MM.1S (cell line): Measurements from ENCODE around the gene GAREM2.

Experiments used
- DNase-seq: peaks from one replicate; pipeline ENCODE4 v3.0.0-alpha.2; 2015
- H2AFZ ChIP-seq: fragments of 300-600 bp; sonication (generic); 2 replicates; pipeline ENCODE4 v1.6.0; 2016; ENCODE audit warnings: antibody characterized with exemption, low read length
- H3F3A ChIP-seq: fragments of 300-600 bp; sonication (generic); 2 replicates; pipeline ENCODE4 v1.6.1; 2016; ENCODE audit warnings: mild to moderate bottlenecking, antibody characterized with exemption, low read length, moderate library complexity, mixed read lengths; ENCODE audit not compliant: insufficient read depth
- H3K27ac ChIP-seq: fragments of 300-600 bp; sonication (generic); 2 replicates; pipeline ENCODE4 v1.5.1; 2016; ENCODE audit warnings: mild to moderate bottlenecking, low read length
- H3K27me3 ChIP-seq: fragments of 300-600 bp; sonication (generic); replicated peaks from 2 replicates; pipeline ENCODE4 v1.6.0; 2016; ENCODE audit warnings: low read length; ENCODE audit not compliant: insufficient read depth
- H3K36me3 ChIP-seq: fragments of 300-600 bp; sonication (generic); replicated peaks from 2 replicates; pipeline ENCODE4 v1.6.1; 2016; ENCODE audit warnings: mild to moderate bottlenecking, low read length, mixed read lengths; ENCODE audit not compliant: insufficient read depth
- H3K4me1 ChIP-seq: fragments of 300-600 bp; sonication (generic); 2 replicates; pipeline ENCODE4 v1.6.1; 2016; ENCODE audit warnings: low read length, mixed read lengths
- H3K4me2 ChIP-seq: fragments of 300-600 bp; sonication (generic); 2 replicates; pipeline ENCODE4 v1.6.0; 2016; ENCODE audit warnings: low read depth, low read length
- H3K4me3 ChIP-seq: fragments of 300-600 bp; sonication (generic); 2 replicates; pipeline ENCODE4 v1.5.1; 2016; ENCODE audit warnings: low read length, mixed read lengths
- H3K79me2 ChIP-seq: fragments of 300-600 bp; sonication (generic); 2 replicates; pipeline ENCODE4 v1.6.1; 2016; ENCODE audit warnings: mixed run types, low read length, mixed read lengths
- H3K9ac ChIP-seq: fragments of 300-600 bp; sonication (generic); 2 replicates; pipeline ENCODE4 v1.6.1; 2016; ENCODE audit warnings: low read length, mixed read lengths
- H3K9me2 ChIP-seq: fragments of 300-600 bp; sonication (generic); replicated peaks from 2 replicates; pipeline ENCODE4 v1.6.1; 2016; ENCODE audit warnings: mild to moderate bottlenecking, low read length, mixed read lengths; ENCODE audit not compliant: insufficient read depth
- H3K9me3 ChIP-seq: fragments of 300-600 bp; sonication (generic); replicated peaks from 2 replicates; pipeline ENCODE4 v1.6.1; 2016; ENCODE audit warnings: mild to moderate bottlenecking, low read length, mixed read lengths; ENCODE audit not compliant: insufficient read depth
- H4K20me1 ChIP-seq: fragments of 300-600 bp; sonication (generic); 2 replicates; pipeline ENCODE4 v1.6.1; 2016; ENCODE audit warnings: mild to moderate bottlenecking, low read length, moderate library complexity, mixed read lengths; ENCODE audit not compliant: insufficient read depth
- CTCF ChIP-seq: fragments of 300-600 bp; sonication (generic); IDR thresholded peaks from 2 replicates; pipeline ENCODE4 v1.5.1; 2016; ENCODE audit warnings: antibody characterized with exemption, low read length, mixed read lengths
- EZH2 ChIP-seq: fragments of 300-600 bp; sonication (generic); optimal IDR thresholded peaks from 2 replicates; pipeline ENCODE3; 2017; ENCODE audit warnings: low read depth, mild to moderate bottlenecking, antibody characterized with exemption, low read length, mixed read lengths
- EZH2phosphoT487 ChIP-seq: fragments of 300-600 bp; sonication (generic); IDR thresholded peaks from 2 replicates; pipeline ENCODE4 v1.6.1; 2018; ENCODE audit warnings: antibody characterized with exemption, low read length

Gene GAREM2

GRCh38 chr2:26175466-26176278 is 2.8 kb downstream of the GAREM2 start:
- Histone ChIP-seq H3K9ac (no peak overlapping the region), H2AFZ (no peak overlapping the region), H3K27ac (no peak overlapping the region), H3K4me3 (no peak overlapping the region), H4K20me1 (no peaks in the 10 kb centered on the region), H3K36me3 (no peaks in the 10 kb centered on the region), H3K27me3 (peaks cover 17% of the 10 kb centered on the region), H3K4me1 (peaks cover 5% of the 10 kb centered on the region; the same call in 1 of the 2 replicates), H3K4me2 (no peak overlapping the region), H3K9me3 (no peaks in the 10 kb centered on the region), H3F3A (no peaks in the 10 kb centered on the region), H3K79me2 (no peaks in the 10 kb centered on the region), H3K9me2 (no peaks in the 10 kb centered on the region)
- TF ChIP-seq CTCF (no peak), EZH2 (no peak), EZH2phosphoT487 (no peak)
- DNase-seq: no peak

DNA sequence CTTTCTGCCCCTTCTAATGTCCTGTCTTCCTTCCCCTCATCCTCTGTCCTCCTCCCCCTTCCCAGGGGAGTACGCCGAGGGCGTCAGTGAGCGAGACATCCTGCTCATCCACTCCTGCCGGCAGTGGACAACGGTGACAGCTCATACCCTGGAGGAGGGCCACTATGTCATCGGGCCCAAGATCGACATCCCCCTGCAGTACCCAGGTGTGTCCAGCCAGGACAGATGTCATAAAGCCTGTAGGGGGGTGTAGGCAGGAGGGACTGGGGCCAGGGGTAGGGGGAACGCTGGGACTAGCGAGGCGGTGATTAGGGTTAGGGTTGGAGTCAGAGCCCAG is 3.4 kb downstream of the GAREM2 start:
- Histone ChIP-seq H3K9ac (no peak overlapping the region), H3K9me3 (no peaks in the 10 kb centered on the region), H2AFZ (no peak overlapping the region), H3K4me3 (no peak overlapping the region), H3K27ac (no peak overlapping the region), H3K27me3 (peaks cover 17% of the 10 kb centered on the region), H4K20me1 (no peaks in the 10 kb centered on the region), H3K4me2 (no peak overlapping the region), H3F3A (no peaks in the 10 kb centered on the region), H3K9me2 (no peaks in the 10 kb centered on the region), H3K4me1 (peaks cover 5% of the 10 kb centered on the region; the same call in 1 of the 2 replicates), H3K79me2 (no peaks in the 10 kb centered on the region), H3K36me3 (no peaks in the 10 kb centered on the region)
- no peak for DNase-seq
- TF ChIP-seq CTCF: no peak
- TF ChIP-seq EZH2phosphoT487: no peak
- TF ChIP-seq EZH2: no peak

GRCh38 chr2:26177122-26177521 is 4.2 kb downstream of the GAREM2 start:
- H3F3A ChIP-seq: no peaks in the 10 kb centered on the region
- H3K27ac ChIP-seq: no peak overlapping the region
- no peaks in the 10 kb centered on the region for H3K9me3 ChIP-seq
- H3K9ac ChIP-seq: no peak overlapping the region
- H3K9me2 ChIP-seq: no peaks in the 10 kb centered on the region
- H3K36me3 ChIP-seq: no peaks in the 10 kb centered on the region
- TF ChIP-seq EZH2 (no peak), EZH2phosphoT487 (no peak), CTCF (no peak)
- H3K27me3 ChIP-seq: peaks cover 16% of the 10 kb centered on the region
- H3K79me2 ChIP-seq: no peaks in the 10 kb centered on the region
- H2AFZ ChIP-seq: no peak overlapping the region
- DNase-seq: no peak
- no peaks in the 10 kb centered on the region for H4K20me1 ChIP-seq
- no peak overlapping the region for H3K4me3 ChIP-seq
- H3K4me2 ChIP-seq: no peak overlapping the region
- H3K4me1 ChIP-seq: peaks cover 5% of the 10 kb centered on the region; the same call in 1 of the 2 replicates
